Cardiac fibroblast (primary cell): ENCODE measurements around the gene CANX.

Experiments
- DNase-seq, 2 donors: peaks; one replicate each; pipeline versions ENCODE4 v3.0.0 to v3.0.0-alpha.2; 2010; ENCODE audit warnings: low read depth in 2 of 2
- H3K4me3 ChIP-seq, 2 donors: replicated peaks in 1 of 2; 1 replicate in 1 of 2; 2 replicates in 1 of 2; pipeline ENCODE4 v1.5.1; 2011; ENCODE audit warnings: low read depth in 2 of 2, low read length in 2 of 2, mild to moderate bottlenecking in 2 of 2, moderate library complexity in 1 of 2
- CTCF ChIP-seq: IDR thresholded peaks from one replicate; pipeline ENCODE4 v1.5.1; 2011; ENCODE audit warnings: low read depth, mild to moderate bottlenecking, low read length, inconsistent platforms

The CANX gene

DNA sequence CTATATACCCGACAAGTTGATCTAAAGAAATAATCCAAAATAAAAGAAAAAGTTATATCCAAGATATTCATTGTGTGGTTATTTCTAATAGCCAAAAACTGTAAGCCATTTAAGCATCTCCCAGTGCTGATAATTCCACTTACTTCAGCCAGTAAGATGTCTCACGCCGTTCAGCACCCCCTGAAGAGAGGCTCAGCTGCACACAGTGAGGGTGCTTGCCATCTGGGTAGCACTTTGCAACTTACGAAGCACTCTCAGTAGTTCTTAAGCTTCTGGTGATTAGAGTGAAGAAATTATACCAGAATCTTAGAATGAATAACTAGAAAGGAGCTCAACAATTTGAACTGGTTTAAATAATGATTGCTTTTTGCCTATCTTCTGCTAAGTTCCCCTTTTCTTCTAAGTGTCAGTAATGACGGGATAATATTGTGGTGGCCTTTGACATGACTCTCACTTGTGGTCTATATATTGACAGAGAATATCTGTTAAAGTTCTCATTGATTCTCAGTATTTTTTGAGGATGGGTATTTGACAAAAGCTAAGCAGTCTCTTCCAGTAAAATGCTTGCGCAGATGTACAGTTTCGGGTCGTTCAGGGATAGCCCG, 68.8 kb downstream of the CANX start:
- no peak for DNase-seq
- no peak overlapping the region for H3K4me3 ChIP-seq
- no peak for TF ChIP-seq CTCF

- no peak overlapping the region for H3K4me3 ChIP-seq
- no peak for DNase-seq
- no peak for TF ChIP-seq CTCF
Observed at GRCh38 chr5:179768326-179769085, 69.7 kb downstream of the CANX start.

DNA sequence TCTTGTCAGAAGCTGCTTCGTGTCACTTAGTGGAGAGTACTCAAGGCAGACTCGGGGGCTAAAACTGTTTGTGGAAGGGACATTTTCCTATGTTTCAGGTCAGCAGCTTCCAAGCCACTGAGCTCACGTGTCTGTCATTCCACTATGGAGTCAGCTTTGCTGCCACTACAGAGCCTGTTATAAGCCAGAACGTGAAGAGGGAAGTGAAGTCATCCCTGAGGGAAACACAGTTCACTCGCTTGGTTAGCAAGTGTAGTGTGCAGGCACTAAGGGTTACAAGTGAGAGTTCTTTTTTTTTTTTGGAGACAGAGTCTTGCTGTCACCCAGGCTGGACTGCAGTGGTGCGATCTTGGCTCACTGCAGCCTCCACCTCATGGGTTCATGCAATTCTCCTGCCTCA, 70.5 kb downstream of the CANX start:
- no peak overlapping the region for H3K4me3 ChIP-seq
- no peak for TF ChIP-seq CTCF
- DNase-seq = no peak

DNA sequence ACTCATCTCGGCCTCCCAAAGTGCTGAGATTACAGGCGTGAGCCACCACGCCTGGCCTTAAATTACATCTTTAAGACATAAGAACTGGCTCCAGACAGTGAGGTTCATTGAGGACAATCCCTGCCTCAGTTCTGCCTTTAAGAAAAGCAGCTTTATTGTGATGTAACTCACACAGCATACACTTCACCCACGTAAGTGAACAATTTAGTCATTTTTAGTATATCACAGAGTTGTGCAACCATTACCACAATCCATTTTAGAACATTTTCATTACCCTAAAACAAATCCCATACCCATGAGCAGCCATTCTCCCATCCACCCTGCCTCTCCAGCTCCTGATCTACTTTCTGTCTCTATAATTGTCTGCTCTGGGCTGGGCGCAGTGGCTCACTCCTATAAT, 71.0 kb downstream of the CANX start:
- TF ChIP-seq CTCF = no peak
- no peak overlapping the region for H3K4me3 ChIP-seq

GRCh38 chr5:179771311-179771895, 72.6 kb downstream of the CANX start:
- no peak for DNase-seq
- H3K4me3 ChIP-seq = no peak overlapping the region
- TF ChIP-seq CTCF = no peak

More for the DNA sequence above, 71.0 kb downstream of the CANX start:
- no peak for DNase-seq

- DNase-seq = no peak
- no peak overlapping the region for H3K4me3 ChIP-seq
- no peak for TF ChIP-seq CTCF
Observed at GRCh38 chr5:179772351-179772750, 73.6 kb downstream of the CANX start.
